GM06990 (cell line): ENCODE results near the gene ADSS1.

ENCODE experiments used
- DNase-seq: peaks from one replicate; pipeline ENCODE4 v3.0.0-alpha.2; 2011; ENCODE audit not compliant: insufficient read length; ENCODE audit errors: extremely low read depth
- H3K27me3 ChIP-seq: replicated peaks from 2 replicates; pipeline ENCODE4 v1.6.0; 2011; ENCODE audit warnings: low read length; ENCODE audit not compliant: control insufficient read depth, insufficient read depth
- H3K36me3 ChIP-seq: 2 replicates; pipeline ENCODE4 v1.5.1; 2011; ENCODE audit warnings: low read length; ENCODE audit not compliant: control insufficient read depth, insufficient read depth
- H3K4me3 ChIP-seq: replicated peaks from 2 replicates; pipeline ENCODE4 v1.5.1; 2011; ENCODE audit warnings: low read depth, mild to moderate bottlenecking, control low read depth, low read length
- TF ChIP-seq, protein P1 (sequence below): IDR thresholded peaks from 2 replicates; pipeline ENCODE4 v1.5.1; 2011; ENCODE audit warnings: low read length, control low read depth, mild to moderate bottlenecking, inconsistent platforms; ENCODE audit not compliant: insufficient read depth, poor library complexity, severe bottlenecking

The ADSS1 gene

DNA sequence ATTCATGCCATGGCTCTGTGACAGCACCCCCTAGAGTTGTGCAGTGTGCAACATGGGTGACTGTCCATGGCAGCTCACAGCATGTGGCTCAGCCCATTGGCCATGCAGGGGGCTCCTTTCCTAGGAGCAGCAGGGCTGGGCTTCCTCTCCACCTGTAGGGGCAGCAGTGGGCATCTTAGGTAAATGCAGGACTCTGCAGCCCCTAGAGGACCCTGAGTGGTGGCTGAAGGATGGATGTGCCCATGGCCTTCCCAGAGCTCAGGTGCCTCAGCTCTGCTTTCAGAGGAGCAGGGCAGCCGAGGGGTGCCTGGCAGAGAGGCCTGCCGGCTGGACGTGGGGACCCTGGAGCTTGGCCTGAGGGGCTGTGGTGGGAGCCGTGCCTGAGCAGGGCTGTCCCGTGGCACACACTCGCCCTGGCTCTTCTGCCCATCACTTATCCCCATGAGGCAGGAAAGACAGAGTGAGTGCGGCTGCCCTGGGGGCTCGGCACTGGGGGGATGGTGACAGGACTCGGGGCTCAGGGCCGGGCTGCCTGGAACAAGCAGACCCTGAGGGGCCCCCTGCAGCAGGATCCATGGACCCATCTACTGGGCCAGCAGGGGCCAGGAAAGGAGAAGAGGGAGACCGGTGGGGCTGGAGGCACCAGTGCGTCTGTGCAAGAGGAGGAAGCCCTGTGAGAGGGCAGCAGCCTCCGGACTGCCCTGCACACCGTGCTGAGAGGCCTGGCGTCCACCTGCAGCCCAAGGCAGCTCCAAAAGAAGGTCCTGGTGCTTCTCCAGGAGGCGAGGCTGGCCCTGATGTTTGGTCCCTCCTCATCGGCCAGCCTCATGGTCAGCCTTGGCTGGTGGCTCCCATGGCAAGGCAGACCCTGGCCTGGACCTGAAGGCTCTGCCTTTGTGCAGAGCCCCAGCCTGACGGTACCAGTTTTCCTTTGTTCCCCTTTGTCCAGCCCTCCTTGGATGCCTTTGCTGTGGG lies 7.6 kb downstream of the ADSS1 start:
- Histone ChIP-seq H3K4me3 (no peak overlapping the region), H3K27me3 (peaks cover 1% of the 10 kb centered on the region; the same call in 1 of the 2 replicates), H3K36me3 (no peaks in the 10 kb centered on the region)
- TF ChIP-seq, protein P1, sequence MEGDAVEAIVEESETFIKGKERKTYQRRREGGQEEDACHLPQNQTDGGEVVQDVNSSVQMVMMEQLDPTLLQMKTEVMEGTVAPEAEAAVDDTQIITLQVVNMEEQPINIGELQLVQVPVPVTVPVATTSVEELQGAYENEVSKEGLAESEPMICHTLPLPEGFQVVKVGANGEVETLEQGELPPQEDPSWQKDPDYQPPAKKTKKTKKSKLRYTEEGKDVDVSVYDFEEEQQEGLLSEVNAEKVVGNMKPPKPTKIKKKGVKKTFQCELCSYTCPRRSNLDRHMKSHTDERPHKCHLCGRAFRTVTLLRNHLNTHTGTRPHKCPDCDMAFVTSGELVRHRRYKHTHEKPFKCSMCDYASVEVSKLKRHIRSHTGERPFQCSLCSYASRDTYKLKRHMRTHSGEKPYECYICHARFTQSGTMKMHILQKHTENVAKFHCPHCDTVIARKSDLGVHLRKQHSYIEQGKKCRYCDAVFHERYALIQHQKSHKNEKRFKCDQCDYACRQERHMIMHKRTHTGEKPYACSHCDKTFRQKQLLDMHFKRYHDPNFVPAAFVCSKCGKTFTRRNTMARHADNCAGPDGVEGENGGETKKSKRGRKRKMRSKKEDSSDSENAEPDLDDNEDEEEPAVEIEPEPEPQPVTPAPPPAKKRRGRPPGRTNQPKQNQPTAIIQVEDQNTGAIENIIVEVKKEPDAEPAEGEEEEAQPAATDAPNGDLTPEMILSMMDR: peak; percentile 38
- DNase-seq: no peak

GRCh38 chr14:104732355-104732804 lies 8.4 kb downstream of the ADSS1 start:
- Histone ChIP-seq H3K27me3 (peaks cover 1% of the 10 kb centered on the region; the same call in 1 of the 2 replicates), H3K36me3 (no peaks in the 10 kb centered on the region), H3K4me3 (no peak overlapping the region)
- DNase-seq: no peak
- TF ChIP-seq, protein P1: no peak

DNA sequence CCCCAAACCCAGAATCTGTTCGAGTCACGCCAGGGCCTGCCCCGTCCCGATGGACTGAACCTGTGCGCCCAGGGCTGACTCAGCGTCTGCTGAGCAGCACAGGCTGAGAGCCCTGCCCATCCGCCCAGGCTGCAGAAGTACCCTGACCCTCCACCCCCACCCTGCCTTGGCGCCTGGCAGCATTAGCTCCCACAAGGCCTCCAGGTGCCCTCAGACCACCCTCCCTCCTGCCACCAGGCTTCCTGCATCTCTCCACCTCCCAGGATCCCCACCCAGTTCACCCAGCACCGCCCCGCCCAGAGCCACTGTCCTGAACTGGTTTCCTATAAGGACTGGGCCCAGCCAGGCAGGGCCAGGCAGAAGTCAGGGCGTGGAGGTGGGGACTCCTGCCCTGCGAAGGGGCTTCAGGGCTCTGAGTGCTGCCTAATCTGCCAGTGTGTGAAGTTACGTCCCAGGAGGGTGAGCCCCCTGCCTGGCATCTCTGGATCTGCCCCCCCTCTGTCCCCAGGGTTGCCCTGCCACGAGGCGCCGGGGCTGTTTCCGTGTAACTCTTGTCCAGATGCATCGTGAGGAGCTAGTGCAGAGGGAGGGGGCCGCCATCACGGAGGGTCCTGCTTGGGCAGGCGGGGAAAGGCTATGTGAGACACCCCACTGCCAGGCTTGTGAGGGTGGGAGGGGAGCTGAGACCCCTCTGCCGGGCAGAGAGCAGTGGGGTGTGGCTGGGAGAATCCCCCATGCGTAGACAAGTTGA lies 9.1 kb downstream of the ADSS1 start:
- DNase-seq: no peak
- Histone ChIP-seq H3K4me3 (no peak overlapping the region), H3K36me3 (no peaks in the 10 kb centered on the region)

DNA sequence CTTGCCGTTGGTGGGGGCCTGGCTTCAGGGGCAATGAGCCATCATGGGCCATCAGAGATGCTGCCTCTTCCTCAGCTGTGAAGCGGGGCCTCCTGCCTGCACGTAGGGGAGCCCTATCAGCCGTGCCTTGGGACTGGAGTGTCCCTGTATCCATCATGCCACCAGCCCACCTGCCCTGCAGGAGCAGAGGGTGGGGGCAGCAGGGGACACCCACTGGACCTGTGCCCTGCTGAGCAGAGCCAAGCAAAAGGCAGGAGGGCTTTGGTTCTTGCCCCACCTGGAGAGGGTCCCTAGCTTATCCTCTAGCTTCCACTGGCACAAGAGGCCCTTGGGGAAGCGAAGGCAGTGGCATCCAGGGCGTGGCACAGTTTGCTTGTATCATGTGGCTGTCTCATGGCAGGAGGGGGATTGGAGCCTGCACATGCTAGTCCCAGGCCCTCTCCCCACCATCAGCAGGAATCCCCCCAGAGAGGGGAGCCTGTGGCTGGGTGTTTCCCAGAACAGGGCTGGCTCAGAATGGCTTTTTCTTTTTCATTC lies 10.1 kb downstream of the ADSS1 start:
- TF ChIP-seq, protein P1: no peak
- H3K4me3 ChIP-seq: no peak overlapping the region
- peaks cover 1% of the 10 kb centered on the region; the same call in 1 of the 2 replicates for H3K27me3 ChIP-seq
- no peak for DNase-seq
- no peaks in the 10 kb centered on the region for H3K36me3 ChIP-seq

More for the DNA sequence above, 9.1 kb downstream of the ADSS1 start:
- TF ChIP-seq, protein P1: no peak
- peaks cover 1% of the 10 kb centered on the region; the same call in 1 of the 2 replicates for H3K27me3 ChIP-seq

- Histone ChIP-seq H3K4me3 (no peak overlapping the region), H3K36me3 (no peaks in the 10 kb centered on the region), H3K27me3 (peaks cover 1% of the 10 kb centered on the region; the same call in 1 of the 2 replicates)
- TF ChIP-seq, protein P1: no peak
- no peak for DNase-seq
These were observed 10.6 kb downstream of the ADSS1 start for GRCh38 chr14:104734601-104734990.
